ENCODE measurements around the gene NODAL. TPM values are rescaled to one million over a fixed set of nuclear protein-coding genes. Genes with fewer than 3 reads are reported as not detected.

Gene NODAL
- total RNA-seq, 1 experiment from 2014 or later: 57.0 TPM

DNA sequence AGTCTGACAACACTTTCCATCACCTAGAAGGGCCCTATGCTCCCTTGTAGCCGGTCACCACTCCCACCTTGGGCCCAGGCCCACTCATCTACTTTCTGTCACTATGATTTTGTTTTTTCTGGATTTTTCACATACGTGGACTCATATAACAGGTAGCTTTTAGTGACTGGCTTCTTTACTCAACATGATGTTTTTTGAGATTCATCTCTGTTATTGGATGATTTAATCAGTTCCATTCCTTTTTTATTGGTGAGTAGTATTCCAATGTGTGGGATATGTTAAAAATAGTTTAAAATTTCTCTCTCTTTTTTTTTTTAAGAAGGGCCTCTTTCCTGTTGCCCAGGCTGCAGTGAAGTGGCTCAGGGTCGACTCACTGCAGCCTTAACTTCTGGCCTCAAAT is 46.3 kb upstream of the NODAL start:
- TF ChIP-seq SOX15 (CRISPR knock-in tag; IDR thresholded peaks at IDR 0.05): no peak
- TF ChIP-seq TEAD4 (CRISPR knock-in tag; IDR thresholded peaks at IDR 0.05): no peak
- TF ChIP-seq, protein P1, sequence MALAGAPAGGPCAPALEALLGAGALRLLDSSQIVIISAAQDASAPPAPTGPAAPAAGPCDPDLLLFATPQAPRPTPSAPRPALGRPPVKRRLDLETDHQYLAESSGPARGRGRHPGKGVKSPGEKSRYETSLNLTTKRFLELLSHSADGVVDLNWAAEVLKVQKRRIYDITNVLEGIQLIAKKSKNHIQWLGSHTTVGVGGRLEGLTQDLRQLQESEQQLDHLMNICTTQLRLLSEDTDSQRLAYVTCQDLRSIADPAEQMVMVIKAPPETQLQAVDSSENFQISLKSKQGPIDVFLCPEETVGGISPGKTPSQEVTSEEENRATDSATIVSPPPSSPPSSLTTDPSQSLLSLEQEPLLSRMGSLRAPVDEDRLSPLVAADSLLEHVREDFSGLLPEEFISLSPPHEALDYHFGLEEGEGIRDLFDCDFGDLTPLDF (CRISPR knock-in tag; IDR thresholded peaks at IDR 0.05): no peak
- TF ChIP-seq ZNF317 (CRISPR knock-in tag; IDR thresholded peaks at IDR 0.05; ENCODE audit: borderline replicate concordance, low read depth): no peak
- no peak for TF ChIP-seq NFE2L1 (CRISPR knock-in tag; IDR thresholded peaks at IDR 0.05)
- TF ChIP-seq, protein P2, sequence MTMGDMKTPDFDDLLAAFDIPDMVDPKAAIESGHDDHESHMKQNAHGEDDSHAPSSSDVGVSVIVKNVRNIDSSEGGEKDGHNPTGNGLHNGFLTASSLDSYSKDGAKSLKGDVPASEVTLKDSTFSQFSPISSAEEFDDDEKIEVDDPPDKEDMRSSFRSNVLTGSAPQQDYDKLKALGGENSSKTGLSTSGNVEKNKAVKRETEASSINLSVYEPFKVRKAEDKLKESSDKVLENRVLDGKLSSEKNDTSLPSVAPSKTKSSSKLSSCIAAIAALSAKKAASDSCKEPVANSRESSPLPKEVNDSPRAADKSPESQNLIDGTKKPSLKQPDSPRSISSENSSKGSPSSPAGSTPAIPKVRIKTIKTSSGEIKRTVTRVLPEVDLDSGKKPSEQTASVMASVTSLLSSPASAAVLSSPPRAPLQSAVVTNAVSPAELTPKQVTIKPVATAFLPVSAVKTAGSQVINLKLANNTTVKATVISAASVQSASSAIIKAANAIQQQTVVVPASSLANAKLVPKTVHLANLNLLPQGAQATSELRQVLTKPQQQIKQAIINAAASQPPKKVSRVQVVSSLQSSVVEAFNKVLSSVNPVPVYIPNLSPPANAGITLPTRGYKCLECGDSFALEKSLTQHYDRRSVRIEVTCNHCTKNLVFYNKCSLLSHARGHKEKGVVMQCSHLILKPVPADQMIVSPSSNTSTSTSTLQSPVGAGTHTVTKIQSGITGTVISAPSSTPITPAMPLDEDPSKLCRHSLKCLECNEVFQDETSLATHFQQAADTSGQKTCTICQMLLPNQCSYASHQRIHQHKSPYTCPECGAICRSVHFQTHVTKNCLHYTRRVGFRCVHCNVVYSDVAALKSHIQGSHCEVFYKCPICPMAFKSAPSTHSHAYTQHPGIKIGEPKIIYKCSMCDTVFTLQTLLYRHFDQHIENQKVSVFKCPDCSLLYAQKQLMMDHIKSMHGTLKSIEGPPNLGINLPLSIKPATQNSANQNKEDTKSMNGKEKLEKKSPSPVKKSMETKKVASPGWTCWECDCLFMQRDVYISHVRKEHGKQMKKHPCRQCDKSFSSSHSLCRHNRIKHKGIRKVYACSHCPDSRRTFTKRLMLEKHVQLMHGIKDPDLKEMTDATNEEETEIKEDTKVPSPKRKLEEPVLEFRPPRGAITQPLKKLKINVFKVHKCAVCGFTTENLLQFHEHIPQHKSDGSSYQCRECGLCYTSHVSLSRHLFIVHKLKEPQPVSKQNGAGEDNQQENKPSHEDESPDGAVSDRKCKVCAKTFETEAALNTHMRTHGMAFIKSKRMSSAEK (CRISPR knock-in tag; IDR thresholded peaks at IDR 0.05; ENCODE audit: borderline replicate concordance): no peak
- no peak for TF ChIP-seq GABPB1 (CRISPR knock-in tag; IDR thresholded peaks at IDR 0.05)
- TF ChIP-seq ZNF219 (CRISPR knock-in tag; IDR thresholded peaks at IDR 0.05; ENCODE audit: borderline replicate concordance): no peak
- TF ChIP-seq MYBL2 (CRISPR knock-in tag; IDR thresholded peaks at IDR 0.05): no peak
- no peak for TF ChIP-seq PRRX2 (CRISPR knock-in tag; IDR thresholded peaks at IDR 0.05)
- TF ChIP-seq, protein P3, sequence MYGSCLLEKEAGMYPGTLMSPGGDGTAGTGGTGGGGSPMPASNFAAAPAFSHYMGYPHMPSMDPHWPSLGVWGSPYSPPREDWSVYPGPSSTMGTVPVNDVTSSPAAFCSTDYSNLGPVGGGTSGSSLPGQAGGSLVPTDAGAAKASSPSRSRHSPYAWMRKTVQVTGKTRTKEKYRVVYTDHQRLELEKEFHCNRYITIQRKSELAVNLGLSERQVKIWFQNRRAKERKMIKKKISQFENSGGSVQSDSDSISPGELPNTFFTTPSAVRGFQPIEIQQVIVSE (CRISPR knock-in tag; IDR thresholded peaks at IDR 0.05; ENCODE audit: borderline replicate concordance): no peak
- no peak for TF ChIP-seq ZNF671 (CRISPR knock-in tag; IDR thresholded peaks at IDR 0.05)
- TF ChIP-seq, protein P4, sequence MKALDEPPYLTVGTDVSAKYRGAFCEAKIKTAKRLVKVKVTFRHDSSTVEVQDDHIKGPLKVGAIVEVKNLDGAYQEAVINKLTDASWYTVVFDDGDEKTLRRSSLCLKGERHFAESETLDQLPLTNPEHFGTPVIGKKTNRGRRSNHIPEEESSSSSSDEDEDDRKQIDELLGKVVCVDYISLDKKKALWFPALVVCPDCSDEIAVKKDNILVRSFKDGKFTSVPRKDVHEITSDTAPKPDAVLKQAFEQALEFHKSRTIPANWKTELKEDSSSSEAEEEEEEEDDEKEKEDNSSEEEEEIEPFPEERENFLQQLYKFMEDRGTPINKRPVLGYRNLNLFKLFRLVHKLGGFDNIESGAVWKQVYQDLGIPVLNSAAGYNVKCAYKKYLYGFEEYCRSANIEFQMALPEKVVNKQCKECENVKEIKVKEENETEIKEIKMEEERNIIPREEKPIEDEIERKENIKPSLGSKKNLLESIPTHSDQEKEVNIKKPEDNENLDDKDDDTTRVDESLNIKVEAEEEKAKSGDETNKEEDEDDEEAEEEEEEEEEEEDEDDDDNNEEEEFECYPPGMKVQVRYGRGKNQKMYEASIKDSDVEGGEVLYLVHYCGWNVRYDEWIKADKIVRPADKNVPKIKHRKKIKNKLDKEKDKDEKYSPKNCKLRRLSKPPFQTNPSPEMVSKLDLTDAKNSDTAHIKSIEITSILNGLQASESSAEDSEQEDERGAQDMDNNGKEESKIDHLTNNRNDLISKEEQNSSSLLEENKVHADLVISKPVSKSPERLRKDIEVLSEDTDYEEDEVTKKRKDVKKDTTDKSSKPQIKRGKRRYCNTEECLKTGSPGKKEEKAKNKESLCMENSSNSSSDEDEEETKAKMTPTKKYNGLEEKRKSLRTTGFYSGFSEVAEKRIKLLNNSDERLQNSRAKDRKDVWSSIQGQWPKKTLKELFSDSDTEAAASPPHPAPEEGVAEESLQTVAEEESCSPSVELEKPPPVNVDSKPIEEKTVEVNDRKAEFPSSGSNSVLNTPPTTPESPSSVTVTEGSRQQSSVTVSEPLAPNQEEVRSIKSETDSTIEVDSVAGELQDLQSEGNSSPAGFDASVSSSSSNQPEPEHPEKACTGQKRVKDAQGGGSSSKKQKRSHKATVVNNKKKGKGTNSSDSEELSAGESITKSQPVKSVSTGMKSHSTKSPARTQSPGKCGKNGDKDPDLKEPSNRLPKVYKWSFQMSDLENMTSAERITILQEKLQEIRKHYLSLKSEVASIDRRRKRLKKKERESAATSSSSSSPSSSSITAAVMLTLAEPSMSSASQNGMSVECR (CRISPR knock-in tag; IDR thresholded peaks at IDR 0.05; ENCODE audit: borderline replicate concordance): no peak
- TF ChIP-seq, protein P5, sequence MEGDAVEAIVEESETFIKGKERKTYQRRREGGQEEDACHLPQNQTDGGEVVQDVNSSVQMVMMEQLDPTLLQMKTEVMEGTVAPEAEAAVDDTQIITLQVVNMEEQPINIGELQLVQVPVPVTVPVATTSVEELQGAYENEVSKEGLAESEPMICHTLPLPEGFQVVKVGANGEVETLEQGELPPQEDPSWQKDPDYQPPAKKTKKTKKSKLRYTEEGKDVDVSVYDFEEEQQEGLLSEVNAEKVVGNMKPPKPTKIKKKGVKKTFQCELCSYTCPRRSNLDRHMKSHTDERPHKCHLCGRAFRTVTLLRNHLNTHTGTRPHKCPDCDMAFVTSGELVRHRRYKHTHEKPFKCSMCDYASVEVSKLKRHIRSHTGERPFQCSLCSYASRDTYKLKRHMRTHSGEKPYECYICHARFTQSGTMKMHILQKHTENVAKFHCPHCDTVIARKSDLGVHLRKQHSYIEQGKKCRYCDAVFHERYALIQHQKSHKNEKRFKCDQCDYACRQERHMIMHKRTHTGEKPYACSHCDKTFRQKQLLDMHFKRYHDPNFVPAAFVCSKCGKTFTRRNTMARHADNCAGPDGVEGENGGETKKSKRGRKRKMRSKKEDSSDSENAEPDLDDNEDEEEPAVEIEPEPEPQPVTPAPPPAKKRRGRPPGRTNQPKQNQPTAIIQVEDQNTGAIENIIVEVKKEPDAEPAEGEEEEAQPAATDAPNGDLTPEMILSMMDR (IDR thresholded peaks at IDR 0.05): no peak
- Mint-ChIP-seq H3K4me3 (no peak overlapping the region), H3K9me3 (no peaks in the 10 kb centered on the region), H3K27me3 (ENCODE audit: low read depth) (no peaks in the 10 kb centered on the region), H3K27ac (no peak overlapping the region), H3K4me1 (peaks cover 43% of the 10 kb centered on the region), H3K36me3 (peaks cover 11% of the 10 kb centered on the region)
- CTCF ChIA-PET: interaction anchor here (1.6 to 2.0 kb wide), 2 partner anchors 27 to 32 kb away, joined by 5 to 10 read pairs; no protein-coding TSS in a partner anchor
- ATAC-seq: no peak
- DNase-seq (ENCODE audit: low spot score): no peak
- POLR2A ChIA-PET: no interaction called here

Measured in WTC11 (cell line).